GM12875 (cell line): ENCODE data around the gene LSAMP.
A peak's percentile ranks its signal among the peaks of the same experiment; 100 is the strongest.

ENCODE experiments used
- H3K4me3 ChIP-seq: one replicate; pipeline ENCODE4 v1.5.1; 2011; ENCODE audit warnings: low read depth, low read length, control low read depth
- CTCF ChIP-seq: IDR thresholded peaks from 2 replicates; pipeline ENCODE4 v1.5.1; 2011; ENCODE audit warnings: low read depth, mild to moderate bottlenecking, control low read depth, inconsistent platforms, low read length, moderate library complexity, borderline replicate concordance; ENCODE audit not compliant: insufficient read depth

The LSAMP gene

GRCh38 chr3:115839246-115839645, 606.0 kb downstream of the LSAMP start:
- no peak for TF ChIP-seq CTCF
- H3K4me3 ChIP-seq = no peak overlapping the region

GRCh38 chr3:115838786-115839185, 606.5 kb downstream of the LSAMP start:
- H3K4me3 ChIP-seq = no peak overlapping the region
- no peak for TF ChIP-seq CTCF

GRCh38 chr3:115836944-115837343, 608.3 kb downstream of the LSAMP start:
- TF ChIP-seq CTCF = 0 out of 2 replicates have a peak, but pooled peaks have one; percentile 41
- H3K4me3 ChIP-seq = no peak overlapping the region

GRCh38 chr3:115835946-115836345, 609.3 kb downstream of the LSAMP start:
- no peak overlapping the region for H3K4me3 ChIP-seq
- TF ChIP-seq CTCF = no peak

- no peak overlapping the region for H3K4me3 ChIP-seq
- TF ChIP-seq CTCF = no peak
These were observed 611.2 kb downstream of the LSAMP start for GRCh38 chr3:115834068-115834467.

- TF ChIP-seq CTCF = no peak
- H3K4me3 ChIP-seq = no peak overlapping the region
These were observed 612.2 kb downstream of the LSAMP start for GRCh38 chr3:115833074-115833473.

GRCh38 chr3:115832265-115832664, 613.0 kb downstream of the LSAMP start:
- no peak for TF ChIP-seq CTCF
- no peak overlapping the region for H3K4me3 ChIP-seq
